Activated CD4-positive, alpha-beta T cell treated with anti-CD3 and anti-CD28 coated beads for 48 hours (primary cell): ENCODE results near the gene TMEM165.

Experiments
- DNase-seq: peaks from one replicate; pipeline ENCODE4 v3.0.0-alpha.2; 2020

The TMEM165 gene

DNA sequence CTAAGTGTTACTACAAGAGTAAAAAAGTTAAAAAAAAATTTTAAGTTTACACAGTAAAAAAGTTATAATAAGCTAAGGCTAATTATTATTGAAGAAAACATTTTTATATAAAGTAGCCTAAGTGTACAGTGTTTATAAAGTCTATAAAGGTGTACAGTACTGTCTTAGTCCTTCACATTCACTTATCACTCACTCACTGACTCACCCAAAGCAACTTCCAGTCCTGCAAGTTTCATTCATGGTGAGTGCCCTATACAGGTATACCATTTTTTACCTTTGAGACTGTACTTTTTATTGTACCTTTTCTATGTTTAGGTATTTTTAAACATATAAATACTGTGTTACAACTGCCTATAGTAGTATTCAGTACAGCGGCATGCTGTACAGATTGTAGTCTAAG, 74.2 kb downstream of the TMEM165 start:
- DNase-seq: no peak
